T-helper 17 cell (primary cell): ENCODE data around the gene BEND5. TPM values are rescaled to one million over a fixed set of nuclear protein-coding genes. Genes with fewer than 3 reads are reported as not detected.

ENCODE experiments used
- ATAC-seq: fragments of 150-1000 bp; cut with Tn5 transposase; 2 replicates; pipeline ENCODE4 v1.10.0; 2021; ENCODE audit warnings: mild to moderate bottlenecking, moderate library complexity
- DNase-seq, 3 donors: peaks; one replicate each; pipeline versions ENCODE4 v3.0.0 to v3.0.0-alpha.2; 2020 to 2021
- H3K9me3 ChIP-seq: one replicate; pipeline ENCODE4 v1.7.0; 2013; ENCODE audit warnings: low read length, mild to moderate bottlenecking; ENCODE audit not compliant: control insufficient read depth, poor library complexity, severe bottlenecking
- H3K27ac Mint-ChIP-seq: one replicate; pipeline ENCODE4 v1.8.0; 2022; ENCODE audit warnings: mild to moderate bottlenecking, moderate library complexity, mixed read lengths
- H3K27me3 Mint-ChIP-seq: one replicate; pipeline ENCODE4 v1.8.0; 2022; ENCODE audit warnings: mixed read lengths
- H3K36me3 Mint-ChIP-seq: one replicate; pipeline ENCODE4 v1.8.0; 2022; ENCODE audit warnings: low read depth, mixed read lengths
- H3K4me1 Mint-ChIP-seq: one replicate; pipeline ENCODE4 v1.8.0; 2022; ENCODE audit warnings: mild to moderate bottlenecking, mixed read lengths
- H3K4me3 Mint-ChIP-seq: one replicate; pipeline ENCODE4 v1.8.0; 2022; ENCODE audit warnings: mild to moderate bottlenecking, moderate library complexity, mixed read lengths
- total RNA-seq, 4 donors: library from RNA in 2 of 4; stranded (reverse) in 2 of 4; gene quantifications; one replicate each; pipeline ENCODE4 v1.2.3 and lab custom pipeline; 2022 to 2026

Gene BEND5, protein sequence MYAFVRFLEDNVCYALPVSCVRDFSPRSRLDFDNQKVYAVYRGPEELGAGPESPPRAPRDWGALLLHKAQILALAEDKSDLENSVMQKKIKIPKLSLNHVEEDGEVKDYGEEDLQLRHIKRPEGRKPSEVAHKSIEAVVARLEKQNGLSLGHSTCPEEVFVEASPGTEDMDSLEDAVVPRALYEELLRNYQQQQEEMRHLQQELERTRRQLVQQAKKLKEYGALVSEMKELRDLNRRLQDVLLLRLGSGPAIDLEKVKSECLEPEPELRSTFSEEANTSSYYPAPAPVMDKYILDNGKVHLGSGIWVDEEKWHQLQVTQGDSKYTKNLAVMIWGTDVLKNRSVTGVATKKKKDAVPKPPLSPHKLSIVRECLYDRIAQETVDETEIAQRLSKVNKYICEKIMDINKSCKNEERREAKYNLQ
- total RNA-seq (under 1 TPM; 0.70 to 0.92 TPM), total RNA-seq (lab: John Stamatoyannopoulos, UW) (0 to 0.30 reads per million in 2 donors)

DNA sequence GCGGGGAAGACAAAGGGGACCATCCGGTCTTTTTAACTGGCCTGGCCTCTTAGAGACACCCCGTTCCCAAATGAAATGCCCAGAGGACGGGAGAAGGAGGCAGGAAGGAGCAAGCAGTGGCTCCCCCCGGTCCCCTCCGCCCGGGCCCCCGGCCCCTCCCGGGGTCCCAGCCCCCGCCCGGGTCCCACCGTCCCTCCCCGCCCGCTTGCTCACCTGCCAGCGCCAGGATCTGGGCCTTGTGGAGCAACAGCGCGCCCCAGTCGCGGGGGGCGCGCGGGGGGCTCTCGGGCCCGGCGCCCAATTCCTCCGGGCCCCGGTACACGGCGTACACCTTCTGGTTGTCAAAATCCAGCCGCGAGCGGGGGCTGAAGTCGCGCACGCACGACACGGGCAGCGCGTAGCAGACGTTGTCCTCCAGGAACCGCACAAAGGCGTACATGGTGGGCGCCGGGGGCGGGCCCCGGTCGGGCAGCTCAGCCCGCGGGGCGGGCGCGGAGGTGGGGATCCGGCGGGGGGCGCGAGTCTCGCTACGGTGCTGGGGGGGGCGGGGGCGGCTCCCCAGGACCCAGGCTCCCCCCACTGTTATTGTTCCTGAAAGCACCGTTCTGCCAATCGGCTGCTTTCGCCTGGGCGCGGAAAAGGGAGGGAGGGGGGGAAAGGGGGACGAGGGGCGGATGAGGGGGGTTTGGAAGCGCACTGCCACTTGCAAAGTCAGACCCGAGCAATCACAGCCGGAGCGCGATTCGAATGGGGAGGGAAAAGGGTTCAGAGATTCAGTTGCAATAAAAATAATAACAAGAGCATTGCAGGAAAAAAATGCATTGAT, at the start of gene BEND5:
Gene BEND5 (minus strand): TSS at position 499 of the 826 bp plus-strand sequence. CDS start 60 bp downstream, at position 439.
- Mint-ChIP-seq H3K27me3 (peaks cover 31% of the 10 kb centered on the region), H3K4me3 (peak within 1 kb of the TSS; percentile 82), H3K4me1 (peaks cover 6% of the 10 kb centered on the region), H3K36me3 (peaks cover 3% of the 10 kb centered on the region), H3K27ac (no peak within 1 kb of the TSS)
- peak in 1 of 3 donors; percentile 12 for DNase-seq
- peak; percentile 63 for ATAC-seq
- no peaks in the 10 kb centered on the region for H3K9me3 ChIP-seq

DNA sequence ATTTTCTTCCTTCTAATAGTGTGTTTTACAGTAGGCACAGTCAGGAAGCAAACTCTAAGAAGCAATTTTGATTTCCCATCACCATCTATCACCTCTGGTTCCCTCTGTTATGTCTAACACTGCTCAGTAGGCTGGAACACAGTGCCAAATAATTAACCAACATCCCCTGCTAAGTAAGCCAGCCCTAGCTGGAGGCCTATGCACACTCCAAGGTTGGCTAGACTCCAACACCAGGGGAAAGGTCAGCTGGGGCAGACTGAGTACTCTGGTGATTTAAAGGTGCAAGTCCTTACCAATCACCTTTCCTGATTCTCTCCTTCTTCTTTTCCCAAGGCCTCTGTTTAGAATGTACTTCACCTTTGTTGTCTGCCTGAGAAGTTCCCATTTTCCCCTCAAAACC, 46.5 kb upstream of the BEND5 start:
- H3K27me3 Mint-ChIP-seq = no peaks in the 10 kb centered on the region
- no peaks in the 10 kb centered on the region for H3K36me3 Mint-ChIP-seq

DNA sequence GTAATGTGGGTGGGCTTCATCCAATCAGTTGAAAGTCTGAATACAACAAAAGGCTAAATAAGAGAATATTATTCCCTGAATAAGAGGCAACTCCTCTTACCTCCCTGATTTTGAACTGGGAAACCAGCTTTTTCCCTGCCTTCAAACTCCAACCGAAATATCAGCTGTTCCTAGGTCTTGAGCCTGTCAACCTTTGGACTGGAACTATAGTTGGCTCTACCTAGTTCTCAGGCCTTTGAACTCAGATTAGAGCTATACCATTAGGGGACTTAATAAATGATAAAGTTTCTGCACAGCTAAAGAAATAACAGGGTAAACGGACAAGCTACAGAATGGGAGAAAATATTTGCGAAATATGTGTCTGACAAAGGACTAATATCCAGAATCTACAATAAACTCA, 43.8 kb upstream of the BEND5 start:
- no peaks in the 10 kb centered on the region for H3K9me3 ChIP-seq
- H3K4me1 Mint-ChIP-seq = no peaks in the 10 kb centered on the region
- no peak overlapping the region for H3K4me3 Mint-ChIP-seq
- H3K27me3 Mint-ChIP-seq = no peaks in the 10 kb centered on the region
- DNase-seq = no peak
- ATAC-seq = no peak
- H3K27ac Mint-ChIP-seq = no peak overlapping the region
- no peaks in the 10 kb centered on the region for H3K36me3 Mint-ChIP-seq

More for the DNA sequence above, 46.5 kb upstream of the BEND5 start:
- ATAC-seq (no peak), DNase-seq (no peak)
- no peak overlapping the region for H3K4me3 Mint-ChIP-seq
- no peaks in the 10 kb centered on the region for H3K4me1 Mint-ChIP-seq
- no peak overlapping the region for H3K27ac Mint-ChIP-seq
- H3K9me3 ChIP-seq = no peaks in the 10 kb centered on the region

DNA sequence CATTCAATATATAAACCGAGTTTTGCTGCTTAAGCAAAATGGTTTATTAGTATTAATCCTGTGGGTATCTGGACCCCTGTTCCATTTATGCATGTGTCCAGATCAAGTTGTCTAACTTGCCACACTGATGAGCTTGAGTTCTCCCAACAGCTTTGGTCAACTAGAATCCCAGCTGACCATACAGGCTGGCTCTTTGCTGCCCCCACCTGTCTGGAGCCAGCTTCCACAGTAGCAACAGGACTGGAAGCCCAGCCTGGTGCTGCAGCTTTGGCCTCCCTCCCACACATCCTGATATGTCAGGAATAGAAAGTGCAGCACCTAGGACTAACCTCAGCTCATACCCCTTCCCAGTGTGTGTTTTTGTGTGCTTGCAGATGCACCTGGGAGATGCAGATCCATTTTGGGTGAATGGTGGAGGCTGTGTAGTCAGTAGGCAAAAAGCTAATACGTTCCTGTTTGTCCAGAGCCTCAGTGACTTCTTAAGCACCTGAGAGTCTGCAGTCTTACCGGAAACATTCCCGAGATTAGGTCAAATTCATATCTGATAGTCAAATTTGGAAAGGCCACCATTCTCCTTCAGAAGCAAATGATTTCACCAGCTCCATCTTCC, 40.9 kb upstream of the BEND5 start:
- H3K27ac Mint-ChIP-seq = no peak overlapping the region
- DNase-seq (no peak), ATAC-seq (no peak)
- no peaks in the 10 kb centered on the region for H3K27me3 Mint-ChIP-seq
- no peaks in the 10 kb centered on the region for H3K9me3 ChIP-seq
- no peak overlapping the region for H3K4me3 Mint-ChIP-seq
- no peaks in the 10 kb centered on the region for H3K36me3 Mint-ChIP-seq
- H3K4me1 Mint-ChIP-seq = no peaks in the 10 kb centered on the region

DNA sequence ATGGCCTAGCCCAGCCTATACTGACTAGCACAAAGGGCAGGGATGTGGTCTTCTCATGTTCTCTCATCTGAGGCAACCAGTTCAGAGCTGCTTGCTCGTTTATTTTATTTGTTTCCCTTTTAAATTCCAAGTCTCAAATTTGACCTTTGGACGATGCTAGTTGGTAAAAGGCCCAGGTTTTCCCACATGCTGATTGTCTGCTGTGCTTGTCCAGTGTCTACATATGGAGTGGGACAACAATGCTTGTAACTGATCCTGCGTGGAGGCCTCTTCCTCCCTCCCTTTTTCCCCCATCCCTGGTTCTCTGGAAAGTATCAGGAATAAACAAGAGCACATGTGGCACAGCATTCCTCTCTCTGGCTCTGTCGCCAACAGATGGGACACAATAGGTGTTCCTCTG, 34.0 kb upstream of the BEND5 start:
- Mint-ChIP-seq H3K36me3 (no peaks in the 10 kb centered on the region), H3K4me3 (no peak overlapping the region), H3K4me1 (no peaks in the 10 kb centered on the region), H3K27me3 (no peaks in the 10 kb centered on the region), H3K27ac (no peak overlapping the region)
- no peak for DNase-seq
- ATAC-seq = no peak
- no peaks in the 10 kb centered on the region for H3K9me3 ChIP-seq

DNA sequence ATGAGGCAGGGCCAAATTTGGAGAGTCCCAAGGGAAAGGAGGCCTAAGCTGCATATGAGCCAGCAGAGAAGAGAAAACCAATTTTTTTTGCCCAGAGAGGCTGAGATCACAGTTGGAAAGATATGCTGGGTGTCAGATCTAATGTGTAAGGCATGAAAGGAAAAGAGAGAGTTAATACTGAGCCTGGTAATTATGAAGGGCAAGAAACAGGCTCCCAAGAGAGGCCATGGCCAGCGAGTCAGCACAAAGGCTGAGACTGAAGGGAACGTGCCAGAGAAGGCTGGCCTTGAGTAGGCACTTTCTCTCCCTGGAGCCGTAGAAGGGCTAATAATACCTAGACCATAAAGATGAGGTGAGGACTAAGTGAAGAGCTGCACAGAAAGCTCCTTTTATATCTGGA, 31.8 kb upstream of the BEND5 start:
- no peak for ATAC-seq
- no peak for DNase-seq
- Mint-ChIP-seq H3K27ac (no peak overlapping the region), H3K36me3 (no peaks in the 10 kb centered on the region), H3K4me1 (no peaks in the 10 kb centered on the region), H3K27me3 (no peaks in the 10 kb centered on the region), H3K4me3 (no peak overlapping the region)
- H3K9me3 ChIP-seq = no peaks in the 10 kb centered on the region

DNA sequence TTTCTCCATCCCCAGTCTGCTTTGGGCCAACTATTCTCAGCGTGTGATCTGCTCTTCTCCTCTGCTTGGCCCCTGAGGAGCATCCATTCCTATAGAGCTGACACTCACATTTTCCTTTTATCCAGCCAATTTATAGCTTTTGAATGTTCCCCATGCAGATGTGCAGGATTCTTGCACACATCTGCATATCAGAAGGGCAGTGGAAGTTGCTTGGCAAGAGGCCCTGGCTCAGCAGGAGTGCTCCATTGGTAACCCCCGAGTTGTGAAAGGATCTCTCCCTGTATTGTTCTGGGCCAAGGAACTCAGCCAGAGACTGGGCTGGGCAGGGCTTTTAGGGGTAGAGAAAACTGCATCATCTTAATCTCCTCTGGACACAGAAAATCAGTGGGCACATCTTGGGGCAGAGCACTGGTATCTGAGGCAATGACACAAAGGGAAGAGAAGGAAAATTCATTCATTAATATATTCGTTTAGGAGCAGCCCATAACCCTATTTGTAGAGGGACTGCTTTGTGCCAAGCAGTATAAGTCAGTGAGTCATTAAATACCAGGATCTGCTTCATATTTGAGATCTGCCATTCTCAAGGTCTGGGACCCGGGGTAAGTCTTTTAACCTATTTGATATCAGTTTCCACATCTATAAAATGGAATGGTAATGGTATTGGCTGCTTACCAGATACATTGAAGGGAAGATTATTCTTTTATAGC, 31.0 kb upstream of the BEND5 start:
- Mint-ChIP-seq H3K4me3 (no peak overlapping the region), H3K27me3 (no peaks in the 10 kb centered on the region), H3K27ac (no peak overlapping the region), H3K36me3 (no peaks in the 10 kb centered on the region), H3K4me1 (no peaks in the 10 kb centered on the region)
- DNase-seq = no peak
- no peaks in the 10 kb centered on the region for H3K9me3 ChIP-seq
- ATAC-seq = no peak

DNA sequence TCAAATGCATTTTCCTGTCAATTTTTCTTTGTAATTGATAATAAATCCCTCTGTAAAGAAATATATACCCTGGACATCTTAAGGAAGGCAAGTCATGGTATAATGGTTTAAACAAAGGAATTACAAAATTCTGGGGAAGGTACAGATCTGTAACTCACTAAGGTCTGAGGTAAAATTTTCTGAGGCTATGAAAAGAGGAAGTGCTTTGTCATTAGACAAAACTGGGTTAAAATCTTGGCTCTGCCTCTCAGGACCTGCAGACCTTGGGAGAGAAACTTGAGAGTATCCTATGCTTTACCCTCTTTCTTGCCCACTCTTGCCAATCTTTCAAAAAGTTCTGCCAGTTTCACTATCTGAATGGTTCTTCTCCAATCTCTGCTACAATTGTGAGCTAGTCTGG, 26.8 kb upstream of the BEND5 start:
- Mint-ChIP-seq H3K36me3 (no peaks in the 10 kb centered on the region), H3K27ac (no peak overlapping the region), H3K4me3 (no peak overlapping the region), H3K4me1 (no peaks in the 10 kb centered on the region), H3K27me3 (no peaks in the 10 kb centered on the region)
- DNase-seq (no peak), ATAC-seq (no peak)
- H3K9me3 ChIP-seq = no peaks in the 10 kb centered on the region

DNA sequence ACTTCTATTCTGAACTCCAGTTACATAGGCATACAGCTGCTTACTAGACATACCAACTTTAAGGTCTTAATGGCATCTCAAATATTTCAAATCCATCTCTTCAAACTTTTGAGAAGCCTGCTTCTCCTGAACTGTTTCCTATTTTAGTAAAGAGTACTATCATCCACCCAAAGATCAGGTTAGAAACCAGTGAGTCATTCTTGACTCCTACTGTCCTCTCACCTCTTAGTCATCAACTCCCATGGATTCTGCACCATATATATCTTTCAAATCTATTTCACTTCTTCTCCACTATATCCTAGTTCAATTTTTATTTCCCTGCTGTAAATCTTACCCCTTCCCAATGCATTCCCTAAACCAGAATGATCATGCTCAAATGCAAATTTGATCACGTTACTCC, 18.1 kb upstream of the BEND5 start:
- no peak for ATAC-seq
- no peaks in the 10 kb centered on the region for H3K4me1 Mint-ChIP-seq
- no peak overlapping the region for H3K4me3 Mint-ChIP-seq
- no peak overlapping the region for H3K27ac Mint-ChIP-seq
- no peaks in the 10 kb centered on the region for H3K9me3 ChIP-seq
- DNase-seq = no peak
- H3K27me3 Mint-ChIP-seq = no peaks in the 10 kb centered on the region
- H3K36me3 Mint-ChIP-seq = no peaks in the 10 kb centered on the region

DNA sequence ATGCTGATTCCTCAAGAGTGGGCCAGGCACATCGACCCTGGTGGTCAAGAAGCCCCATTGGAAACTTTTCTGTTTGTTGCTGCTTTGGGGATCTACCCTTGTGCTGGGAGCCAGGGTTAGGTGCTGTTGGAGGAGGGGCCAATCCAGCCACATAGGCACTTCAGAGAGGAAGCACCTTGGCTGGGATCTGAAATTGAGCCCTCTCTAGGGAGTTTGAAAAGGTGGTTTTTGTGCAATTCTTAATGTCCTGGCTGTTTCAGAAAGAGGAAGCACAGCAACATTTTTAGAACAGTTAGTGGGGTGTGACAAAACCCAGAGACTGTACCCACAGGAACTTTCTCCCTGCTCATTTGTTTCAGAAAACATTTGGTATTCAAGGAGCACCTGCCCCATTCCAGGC, 17.2 kb upstream of the BEND5 start:
- no peaks in the 10 kb centered on the region for H3K36me3 Mint-ChIP-seq
- peak; percentile 71 for ATAC-seq
- no peak overlapping the region for H3K4me3 Mint-ChIP-seq
- H3K27ac Mint-ChIP-seq = no peak overlapping the region
- H3K27me3 Mint-ChIP-seq = no peaks in the 10 kb centered on the region
- H3K4me1 Mint-ChIP-seq = no peaks in the 10 kb centered on the region
- no peak for DNase-seq
- no peaks in the 10 kb centered on the region for H3K9me3 ChIP-seq

DNA sequence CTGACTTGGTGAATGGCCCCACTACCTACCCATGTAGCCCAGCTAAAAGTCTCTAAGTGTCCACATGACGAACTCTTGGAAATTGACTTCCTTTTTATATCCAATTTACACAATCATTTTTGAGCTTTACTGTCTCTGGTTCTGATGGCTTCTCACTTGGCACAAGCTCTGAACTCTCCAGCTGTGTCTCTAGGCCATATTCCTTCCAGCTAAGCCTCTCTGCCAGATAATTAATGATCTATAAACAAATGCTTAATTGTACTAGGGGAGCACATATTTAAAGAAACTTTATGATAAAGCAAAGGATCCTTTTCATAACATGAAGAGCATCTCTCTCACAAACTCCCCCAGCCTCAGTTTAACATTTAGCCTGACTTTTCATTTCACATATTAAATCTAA, 16.3 kb upstream of the BEND5 start:
- Mint-ChIP-seq H3K4me3 (no peak overlapping the region), H3K27me3 (no peaks in the 10 kb centered on the region), H3K36me3 (no peaks in the 10 kb centered on the region), H3K4me1 (no peaks in the 10 kb centered on the region), H3K27ac (no peak overlapping the region)
- no peaks in the 10 kb centered on the region for H3K9me3 ChIP-seq
- ATAC-seq = no peak
- DNase-seq = no peak

DNA sequence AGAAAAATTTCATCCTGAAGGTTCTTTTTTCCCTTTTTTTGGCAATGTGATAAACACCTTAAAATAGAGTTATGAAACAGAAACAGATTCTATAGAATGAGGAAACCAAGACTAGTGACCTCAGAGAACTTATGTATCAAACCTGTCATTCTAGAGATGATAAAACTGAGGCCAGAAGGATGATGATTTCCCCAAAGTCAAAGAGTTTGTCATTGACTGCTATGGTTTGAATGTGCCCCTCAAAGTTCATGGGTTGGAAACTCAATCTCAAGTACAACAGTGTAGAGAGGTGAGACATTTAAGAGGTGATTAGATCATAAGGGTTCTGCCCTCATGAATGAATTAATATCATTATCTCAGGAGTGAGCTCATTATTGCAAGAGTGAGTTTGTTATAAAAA, 13.7 kb upstream of the BEND5 start:
- H3K9me3 ChIP-seq = no peaks in the 10 kb centered on the region
- Mint-ChIP-seq H3K27me3 (no peaks in the 10 kb centered on the region), H3K4me1 (no peaks in the 10 kb centered on the region), H3K4me3 (no peak overlapping the region), H3K27ac (no peak overlapping the region), H3K36me3 (no peaks in the 10 kb centered on the region)
- DNase-seq (no peak), ATAC-seq (no peak)

DNA sequence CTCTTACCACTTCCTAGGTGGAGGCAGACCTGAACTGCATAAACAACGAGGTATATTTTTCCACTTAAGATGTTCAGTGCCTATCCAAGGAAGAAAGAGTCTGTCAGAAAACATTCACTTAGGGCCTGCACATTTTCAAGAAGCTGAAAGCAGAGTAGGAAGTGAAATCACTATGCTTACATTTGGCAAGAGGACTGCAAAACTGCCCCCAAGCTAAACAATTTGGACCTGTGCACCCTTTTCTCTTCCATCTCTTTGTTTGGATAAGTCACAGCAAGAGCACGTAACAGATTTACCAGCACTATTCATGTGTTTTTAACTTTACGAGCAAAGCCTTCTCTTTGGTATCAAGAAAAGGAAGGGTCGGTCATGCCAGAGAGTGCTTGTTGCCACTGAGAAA, 13.2 kb upstream of the BEND5 start:
- no peaks in the 10 kb centered on the region for H3K36me3 Mint-ChIP-seq
- no peaks in the 10 kb centered on the region for H3K9me3 ChIP-seq
- H3K27ac Mint-ChIP-seq = no peak overlapping the region
- no peak for ATAC-seq
- no peak overlapping the region for H3K4me3 Mint-ChIP-seq
- DNase-seq = no peak
- no peaks in the 10 kb centered on the region for H3K4me1 Mint-ChIP-seq
- no peaks in the 10 kb centered on the region for H3K27me3 Mint-ChIP-seq
